ENCODE results near the gene ANO7. TPM values are rescaled to one million over a fixed set of nuclear protein-coding genes. Genes with fewer than 3 reads are reported as not detected.

The ANO7 gene
- total RNA-seq, 2 donors from 2014 or later: 140 to 187 TPM

DNA sequence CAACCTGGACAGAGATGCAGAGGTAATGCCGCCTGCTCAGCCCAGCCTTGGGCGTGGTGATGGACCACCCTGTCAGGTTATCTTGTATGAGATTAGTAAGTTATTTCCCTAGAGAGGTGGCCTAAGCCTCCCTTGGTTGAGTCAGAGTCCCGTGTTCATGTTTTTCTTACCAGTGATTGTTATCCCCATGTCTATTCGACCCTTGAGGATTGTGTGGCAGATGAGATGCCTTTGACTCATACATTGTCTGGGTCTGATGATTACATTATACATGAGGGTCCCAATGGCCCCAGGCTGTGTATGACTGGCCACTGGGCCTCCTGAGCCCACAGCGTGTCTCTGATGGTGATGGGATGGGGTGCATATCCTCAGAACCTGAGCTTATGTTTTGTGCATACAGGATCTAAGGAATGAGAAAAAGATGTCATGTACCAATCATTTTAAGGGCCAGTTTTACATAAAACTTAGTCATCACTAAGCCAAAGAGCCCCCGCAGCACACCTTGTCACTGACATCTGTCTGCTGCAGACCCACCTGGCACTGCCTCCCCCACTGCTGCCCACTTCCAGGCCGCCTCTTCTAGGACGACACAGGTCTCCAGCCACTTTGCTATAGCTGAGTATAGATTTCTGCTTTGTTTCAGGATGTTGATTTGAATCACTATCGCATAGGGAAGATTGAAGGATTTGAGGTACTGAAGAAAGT lies 30.5 kb upstream of the ANO7 start:
- no peak for TF ChIP-seq POLR2AphosphoS5 (IDR thresholded peaks at IDR 0.05)
- TF ChIP-seq, protein P1, sequence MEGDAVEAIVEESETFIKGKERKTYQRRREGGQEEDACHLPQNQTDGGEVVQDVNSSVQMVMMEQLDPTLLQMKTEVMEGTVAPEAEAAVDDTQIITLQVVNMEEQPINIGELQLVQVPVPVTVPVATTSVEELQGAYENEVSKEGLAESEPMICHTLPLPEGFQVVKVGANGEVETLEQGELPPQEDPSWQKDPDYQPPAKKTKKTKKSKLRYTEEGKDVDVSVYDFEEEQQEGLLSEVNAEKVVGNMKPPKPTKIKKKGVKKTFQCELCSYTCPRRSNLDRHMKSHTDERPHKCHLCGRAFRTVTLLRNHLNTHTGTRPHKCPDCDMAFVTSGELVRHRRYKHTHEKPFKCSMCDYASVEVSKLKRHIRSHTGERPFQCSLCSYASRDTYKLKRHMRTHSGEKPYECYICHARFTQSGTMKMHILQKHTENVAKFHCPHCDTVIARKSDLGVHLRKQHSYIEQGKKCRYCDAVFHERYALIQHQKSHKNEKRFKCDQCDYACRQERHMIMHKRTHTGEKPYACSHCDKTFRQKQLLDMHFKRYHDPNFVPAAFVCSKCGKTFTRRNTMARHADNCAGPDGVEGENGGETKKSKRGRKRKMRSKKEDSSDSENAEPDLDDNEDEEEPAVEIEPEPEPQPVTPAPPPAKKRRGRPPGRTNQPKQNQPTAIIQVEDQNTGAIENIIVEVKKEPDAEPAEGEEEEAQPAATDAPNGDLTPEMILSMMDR (IDR thresholded peaks at IDR 0.05): no peak
- TF ChIP-seq POLR2A (IDR thresholded peaks at IDR 0.05): no peak
- Histone ChIP-seq H3K27ac (no peak overlapping the region), H3K4me3 (no peak overlapping the region), H3K27me3 (replicated peaks; ENCODE audit: insufficient read depth) (no peaks in the 10 kb centered on the region), H3K9me3 (no peaks in the 10 kb centered on the region), H3K4me1 (replicated peaks) (peaks cover 8% of the 10 kb centered on the region), H3K36me3 (no peaks in the 10 kb centered on the region)
- intact Hi-C loops (cut with DNase I): no loop called here
- WGBS: 88% methylated on average over 9 of the region's 9 CpGs
- DNase-seq (ENCODE audit: low spot score): no peak

DNA sequence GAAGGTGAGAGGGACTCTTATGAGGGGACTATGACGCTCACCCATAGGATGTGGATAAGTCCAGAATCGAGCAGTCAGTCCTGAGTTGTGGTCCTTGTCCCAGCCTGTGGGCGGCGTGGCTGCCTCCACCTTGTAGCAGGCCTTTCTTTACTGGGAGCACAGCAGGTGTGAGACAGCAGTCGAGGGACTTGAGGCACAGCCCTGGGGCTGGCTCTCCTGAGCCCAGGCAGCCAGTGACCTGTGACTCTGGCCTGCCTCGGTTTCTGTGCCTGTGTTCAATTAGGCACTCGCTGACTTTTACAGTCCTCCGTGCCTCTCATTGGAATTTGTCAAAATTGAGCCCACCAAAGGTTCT lies 30.0 kb upstream of the ANO7 start:
- no peaks in the 10 kb centered on the region for H3K27me3 ChIP-seq (replicated peaks; ENCODE audit: insufficient read depth)
- no peak overlapping the region for H3K27ac ChIP-seq
- no peaks in the 10 kb centered on the region for H3K36me3 ChIP-seq
- peaks cover 8% of the 10 kb centered on the region for H3K4me1 ChIP-seq (replicated peaks)
- no peak overlapping the region for H3K4me3 ChIP-seq
- 90% methylated on average over 8 of the region's 8 CpGs for WGBS
- TF ChIP-seq, protein P1 (IDR thresholded peaks at IDR 0.05): no peak
- no peak for TF ChIP-seq POLR2A (IDR thresholded peaks at IDR 0.05)
- TF ChIP-seq POLR2AphosphoS5 (IDR thresholded peaks at IDR 0.05): no peak
- DNase-seq (ENCODE audit: low spot score): no peak
- H3K9me3 ChIP-seq: no peaks in the 10 kb centered on the region
- intact Hi-C loops (cut with DNase I): no loop called here

DNA sequence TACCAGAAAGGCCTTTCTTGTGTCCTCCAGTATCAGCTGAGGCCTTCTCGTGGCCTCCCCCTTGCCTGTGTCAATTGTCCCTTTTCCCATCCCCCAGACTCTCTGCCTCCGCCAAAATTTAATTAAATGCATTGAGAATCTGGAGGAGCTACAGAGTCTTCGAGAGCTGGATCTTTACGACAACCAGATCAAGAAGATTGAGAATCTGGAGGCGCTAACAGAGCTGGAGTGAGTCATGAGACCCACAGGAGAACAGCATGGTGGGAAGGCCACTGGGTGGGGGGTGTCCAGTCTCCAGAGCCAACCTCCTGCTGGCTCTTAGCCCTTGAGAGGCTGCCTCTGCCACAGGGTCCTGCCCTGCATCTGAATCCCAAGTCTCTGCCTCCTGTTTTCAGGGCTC lies 29.4 kb upstream of the ANO7 start:
- 95% methylated on average over 5 of the region's 5 CpGs for WGBS
- no peak for TF ChIP-seq POLR2AphosphoS5 (IDR thresholded peaks at IDR 0.05)
- TF ChIP-seq POLR2A (IDR thresholded peaks at IDR 0.05): no peak
- TF ChIP-seq, protein P1 (IDR thresholded peaks at IDR 0.05): no peak
- no peak overlapping the region for H3K4me3 ChIP-seq
- intact Hi-C loops (cut with DNase I): no loop called here
- peaks cover 8% of the 10 kb centered on the region for H3K4me1 ChIP-seq (replicated peaks)
- H3K27ac ChIP-seq: no peak overlapping the region
- no peaks in the 10 kb centered on the region for H3K36me3 ChIP-seq
- H3K9me3 ChIP-seq: no peaks in the 10 kb centered on the region
- no peaks in the 10 kb centered on the region for H3K27me3 ChIP-seq (replicated peaks; ENCODE audit: insufficient read depth)
- no peak for DNase-seq (ENCODE audit: low spot score)

DNA sequence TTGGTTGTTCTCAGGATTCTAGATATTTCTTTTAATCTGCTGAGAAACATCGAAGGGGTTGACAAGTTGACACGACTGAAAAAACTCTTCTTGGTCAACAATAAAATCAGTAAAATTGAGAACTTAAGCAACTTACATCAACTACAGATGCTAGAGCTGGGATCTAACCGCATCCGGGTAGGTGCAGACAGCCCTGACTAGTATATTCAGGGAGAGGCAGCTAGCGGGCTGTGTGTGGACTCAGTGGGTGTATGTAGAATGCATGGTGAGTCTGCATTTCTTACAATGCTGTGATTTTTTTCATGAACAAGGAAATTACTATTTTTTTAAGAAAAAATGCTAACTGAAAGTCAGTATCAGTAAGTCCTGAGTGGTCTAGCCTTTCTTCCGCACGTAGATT lies 28.2 kb upstream of the ANO7 start:
- Histone ChIP-seq H3K36me3 (no peaks in the 10 kb centered on the region), H3K27ac (no peak overlapping the region), H3K4me1 (replicated peaks) (peaks cover 8% of the 10 kb centered on the region), H3K9me3 (no peaks in the 10 kb centered on the region), H3K4me3 (no peak overlapping the region), H3K27me3 (replicated peaks; ENCODE audit: insufficient read depth) (no peaks in the 10 kb centered on the region)
- DNase-seq (ENCODE audit: low spot score): no peak
- intact Hi-C loops (cut with DNase I): no loop called here
- 95% methylated on average over 7 of the region's 7 CpGs for WGBS
- TF ChIP-seq POLR2A (IDR thresholded peaks at IDR 0.05): no peak
- no peak for TF ChIP-seq POLR2AphosphoS5 (IDR thresholded peaks at IDR 0.05)
- TF ChIP-seq, protein P1 (IDR thresholded peaks at IDR 0.05): no peak

DNA sequence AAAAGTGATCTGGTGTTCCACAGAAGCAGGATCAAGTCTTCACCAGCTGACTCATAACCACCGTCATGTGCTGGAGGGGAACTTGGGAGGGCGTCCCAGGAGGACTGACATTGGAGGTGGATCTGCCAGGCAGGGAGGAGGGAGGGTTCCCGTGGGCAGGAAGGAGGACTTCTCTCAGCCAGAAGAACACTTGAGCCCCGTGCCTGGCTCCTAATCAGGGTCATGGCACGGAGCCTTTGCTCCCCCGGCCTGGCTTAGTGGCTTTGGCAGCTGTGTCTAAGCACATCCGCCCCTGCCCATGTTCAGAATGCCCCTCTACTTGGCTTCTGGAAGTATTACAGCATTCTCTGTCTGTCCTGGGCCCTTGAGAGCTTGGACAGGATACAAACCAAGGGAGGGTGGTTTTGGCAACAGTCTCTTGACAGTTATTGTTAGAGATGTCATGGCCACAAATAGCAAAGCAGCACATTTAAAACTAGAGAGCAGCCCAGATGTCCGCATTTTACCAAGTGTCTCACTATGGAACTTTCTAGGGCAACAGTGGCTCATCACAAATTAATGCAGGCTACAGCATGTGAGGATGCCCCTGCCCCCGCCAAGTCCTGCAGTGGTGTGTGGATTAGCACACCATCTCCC lies 26.7 kb upstream of the ANO7 start:
- no peaks in the 10 kb centered on the region for H3K36me3 ChIP-seq
- 14% methylated on average over 9 of the region's 9 CpGs for WGBS
- H3K4me3 ChIP-seq: no peak overlapping the region
- peaks cover 8% of the 10 kb centered on the region for H3K4me1 ChIP-seq (replicated peaks)
- no peaks in the 10 kb centered on the region for H3K27me3 ChIP-seq (replicated peaks; ENCODE audit: insufficient read depth)
- H3K27ac ChIP-seq: peak overlapping the region; percentile 73 to 74
- intact Hi-C loops (cut with DNase I): no loop called here
- TF ChIP-seq POLR2A (IDR thresholded peaks at IDR 0.05): no peak
- TF ChIP-seq POLR2AphosphoS5 (IDR thresholded peaks at IDR 0.05): peak; percentile 76
- DNase-seq (ENCODE audit: low spot score): peak; percentile 59
- H3K9me3 ChIP-seq: no peaks in the 10 kb centered on the region

Measured in prostate gland (tissue), 2 donors.